NCI-H1694 (cell line): ENCODE results near the gene KCNIP4.

Source experiments
- DNase-seq: peaks from one replicate; lab custom pipeline; 2025; lab: John Stamatoyannopoulos, UW

The KCNIP4 gene

DNA sequence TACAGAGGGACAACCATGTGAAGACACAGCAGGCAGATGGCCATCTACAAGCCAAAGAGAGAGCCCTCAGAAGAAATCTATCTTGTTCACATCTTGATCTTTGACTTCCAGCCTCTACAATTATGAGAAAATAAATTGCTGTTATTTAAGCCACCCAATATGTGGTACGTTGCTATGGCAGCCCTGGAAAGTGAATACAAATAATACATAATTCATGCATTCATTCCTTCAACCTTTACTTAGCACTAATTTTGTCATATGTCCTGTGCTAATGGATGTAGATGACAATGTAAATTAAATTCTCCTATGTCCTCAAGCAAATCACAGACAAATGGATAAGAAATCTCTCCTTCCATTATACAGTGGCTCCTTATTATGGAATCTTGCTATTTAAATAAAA is 886.7 kb downstream of the KCNIP4 start:
- no peak for DNase-seq

DNA sequence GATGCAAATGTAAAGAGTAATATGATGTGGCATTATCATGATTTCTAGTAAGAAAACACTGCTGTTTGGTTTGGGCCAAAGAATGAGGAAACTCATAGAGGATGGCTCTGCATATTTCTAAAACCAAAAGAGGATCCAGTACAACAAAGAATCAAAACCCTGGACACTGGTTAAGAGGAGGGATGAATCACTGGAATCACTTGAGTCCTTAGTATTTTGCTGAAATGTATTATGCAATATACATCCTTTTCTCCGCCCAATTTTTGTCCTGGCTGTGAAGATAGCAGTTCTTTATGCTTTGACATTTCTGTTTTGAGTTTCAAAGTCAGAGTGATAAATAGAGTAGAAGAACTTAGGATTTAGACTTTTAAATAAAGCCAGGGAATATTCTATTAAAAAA is 902.4 kb downstream of the KCNIP4 start:
- no peak for DNase-seq

DNA sequence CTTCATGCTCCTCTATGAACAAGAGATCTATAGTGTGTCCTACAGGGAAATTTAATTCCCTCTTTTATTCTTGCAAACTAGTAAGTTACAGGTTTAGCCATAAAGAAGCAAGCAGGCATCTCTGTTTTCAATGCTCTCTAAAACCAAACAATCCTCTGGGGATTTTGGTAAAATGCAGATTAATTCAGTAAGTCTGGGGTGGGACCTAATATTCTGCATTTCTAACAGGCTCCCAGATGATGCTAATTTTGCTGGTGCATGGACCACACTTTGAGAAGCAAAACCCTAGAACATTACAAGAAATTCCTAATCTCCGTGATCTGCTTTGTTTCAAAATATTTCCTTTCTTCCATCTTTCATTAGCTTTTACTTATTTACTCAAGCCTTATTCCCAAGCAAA is 903.5 kb downstream of the KCNIP4 start:
- no peak for DNase-seq

DNA sequence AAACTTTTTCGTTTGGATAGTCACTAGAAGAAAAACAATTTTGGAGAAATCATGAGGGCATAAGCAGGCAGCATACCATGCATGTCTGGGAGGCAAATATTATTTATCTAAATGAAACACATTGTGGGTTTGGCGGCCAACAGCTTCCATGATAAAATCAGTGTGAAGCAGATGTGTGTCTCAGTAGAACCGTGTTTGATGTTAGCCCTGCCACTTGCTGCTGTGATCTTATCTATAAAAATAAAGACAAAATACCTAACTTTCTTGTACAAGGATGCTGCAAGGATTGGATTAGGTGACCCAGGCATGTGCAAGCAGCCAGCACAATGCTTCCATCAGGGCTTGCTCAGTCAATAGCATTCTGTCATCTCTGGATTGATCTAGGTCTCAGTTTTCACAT is 906.9 kb downstream of the KCNIP4 start:
- DNase-seq = no peak

DNA sequence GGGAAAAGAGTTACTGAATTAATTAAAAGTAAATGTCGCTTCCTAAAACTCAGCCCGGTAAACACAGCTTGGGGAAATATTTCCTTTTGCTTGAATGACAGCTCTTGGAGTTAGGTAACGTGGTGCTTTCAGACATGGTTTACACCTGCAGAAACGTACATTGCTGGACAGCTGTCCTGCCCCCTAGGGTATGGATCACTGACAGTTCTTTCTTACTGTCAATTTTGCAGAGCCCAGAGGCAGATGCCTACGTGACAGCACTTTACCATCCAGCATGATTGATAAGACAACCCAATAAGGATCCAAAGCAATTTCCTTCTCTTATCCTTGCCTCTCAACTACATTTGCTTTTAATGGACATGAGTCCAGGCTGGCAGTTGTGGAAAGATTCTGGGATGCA is 913.8 kb downstream of the KCNIP4 start:
- DNase-seq = no peak

DNA sequence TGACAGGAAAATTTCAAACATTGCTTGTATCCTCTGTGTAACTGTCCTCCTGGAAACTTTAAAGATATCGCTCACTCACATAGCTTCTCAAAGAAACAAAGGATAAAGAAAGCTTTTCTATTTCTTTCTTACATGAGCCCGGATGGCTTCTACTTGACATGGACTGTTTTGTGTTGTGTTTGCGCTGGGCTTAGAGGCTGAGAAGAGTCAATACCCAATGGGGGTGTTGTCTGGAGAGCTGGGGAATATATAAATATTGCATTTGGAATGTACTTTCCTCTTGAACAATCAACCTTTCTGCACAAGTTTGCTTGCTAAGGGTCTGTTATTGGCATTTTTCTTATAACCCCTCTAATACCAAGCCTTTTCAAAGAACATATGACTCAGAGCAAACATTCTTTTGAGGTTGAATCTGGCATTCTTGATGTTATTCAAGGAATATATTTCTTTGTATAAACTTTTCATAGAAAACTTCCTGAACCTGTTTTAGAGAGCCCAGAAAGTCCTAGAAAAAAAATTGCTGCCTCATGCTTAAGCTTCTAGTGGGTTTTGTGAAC is 916.4 kb downstream of the KCNIP4 start:
- no peak for DNase-seq

DNA sequence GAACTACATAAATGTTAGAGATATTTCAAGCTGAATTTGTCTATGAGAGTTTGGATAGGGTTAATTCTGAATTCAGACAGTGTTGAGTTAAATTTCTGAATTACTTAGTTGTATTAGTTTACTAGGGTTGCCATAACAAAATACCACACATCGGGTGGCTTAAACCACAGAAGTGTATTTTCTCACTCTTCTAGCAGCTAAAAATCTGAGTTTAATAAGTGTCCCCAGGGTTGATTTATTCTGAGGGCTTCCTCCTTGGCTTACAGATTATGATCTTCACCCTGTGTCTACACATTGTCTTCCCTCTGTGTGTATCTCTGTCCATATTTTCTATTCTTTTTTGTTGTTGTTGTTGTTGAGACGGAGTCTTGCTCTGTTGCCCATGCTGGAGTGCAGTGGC is 929.8 kb downstream of the KCNIP4 start:
- DNase-seq = no peak

DNA sequence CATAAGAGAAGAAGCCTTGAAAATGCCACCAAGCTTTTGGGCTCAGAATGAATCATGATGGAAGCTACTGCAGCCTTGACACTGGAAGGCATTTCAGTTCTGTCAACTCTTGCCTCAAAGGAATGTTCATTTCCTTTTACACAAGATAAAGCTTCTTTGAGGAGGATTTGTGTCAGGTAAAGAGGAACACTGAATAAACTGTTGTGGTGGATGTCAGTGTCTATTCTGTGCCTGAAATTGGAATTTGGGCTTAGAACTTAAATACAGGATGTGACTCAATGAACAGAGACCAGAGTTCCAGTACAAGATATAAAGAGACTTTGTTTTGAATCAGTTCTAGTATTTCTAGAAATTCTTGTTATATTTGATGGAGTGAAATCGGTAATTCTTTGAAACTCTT is 935.1 kb downstream of the KCNIP4 start:
- no peak for DNase-seq

DNA sequence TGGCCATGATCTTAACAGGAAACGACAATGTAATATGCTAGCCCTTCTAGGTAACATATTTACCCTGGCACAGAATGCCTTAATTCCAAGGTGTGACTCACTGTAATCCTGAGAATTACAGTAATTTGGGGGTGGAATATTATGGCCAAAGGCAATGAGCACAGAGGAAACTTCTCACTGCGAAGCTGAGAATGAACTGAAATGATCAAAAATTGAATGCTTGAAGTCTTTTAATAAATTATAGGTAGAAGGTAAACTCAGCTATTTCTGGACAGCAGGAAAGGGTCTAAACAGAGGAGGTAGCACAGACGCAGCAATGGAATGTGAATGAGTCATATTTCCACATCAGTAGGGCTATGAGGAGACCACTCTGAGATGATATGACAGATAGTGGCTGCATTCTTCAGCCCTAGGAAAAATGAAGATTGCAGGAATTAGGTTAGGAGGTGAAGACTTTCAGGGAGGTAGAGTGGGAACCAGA is 935.7 kb downstream of the KCNIP4 start:
- no peak for DNase-seq

DNA sequence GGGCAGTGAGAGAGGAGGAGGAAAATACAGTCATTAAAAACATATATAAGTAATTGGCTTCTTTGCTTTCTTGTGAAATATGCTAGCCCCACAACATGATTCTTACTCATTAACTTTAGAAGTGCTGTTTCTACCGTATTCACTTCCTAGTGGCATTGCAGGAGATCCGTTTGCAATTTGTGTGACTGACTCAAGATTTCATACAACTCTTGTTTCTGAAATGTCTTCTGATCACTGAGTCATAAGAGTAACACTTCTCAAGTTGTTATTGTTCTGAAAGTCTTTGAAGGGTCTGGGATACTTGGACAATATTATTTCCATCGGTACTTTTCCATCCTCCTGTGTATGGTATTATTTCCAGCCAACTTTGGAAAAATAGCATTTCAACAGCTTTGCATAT is 937.5 kb downstream of the KCNIP4 start:
- DNase-seq = no peak

DNA sequence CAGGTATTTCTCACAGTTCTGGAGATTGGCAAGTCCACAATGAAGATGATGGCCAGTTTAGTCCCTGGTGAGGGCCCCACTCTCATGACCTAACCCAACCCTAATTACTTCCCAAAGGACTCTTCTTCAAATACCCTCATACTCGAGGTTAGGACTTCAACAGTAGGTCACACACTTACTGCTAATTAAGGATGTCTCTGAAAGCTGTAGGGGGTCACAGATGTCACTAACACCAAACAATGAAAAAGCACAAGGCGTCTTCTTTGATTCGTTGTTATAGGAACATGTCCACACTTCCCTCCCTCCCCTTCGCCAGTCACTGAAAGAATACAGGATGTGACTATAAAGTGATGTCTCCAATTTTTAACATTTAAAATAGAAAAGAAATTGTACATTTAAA is 938.6 kb downstream of the KCNIP4 start:
- DNase-seq = no peak

DNA sequence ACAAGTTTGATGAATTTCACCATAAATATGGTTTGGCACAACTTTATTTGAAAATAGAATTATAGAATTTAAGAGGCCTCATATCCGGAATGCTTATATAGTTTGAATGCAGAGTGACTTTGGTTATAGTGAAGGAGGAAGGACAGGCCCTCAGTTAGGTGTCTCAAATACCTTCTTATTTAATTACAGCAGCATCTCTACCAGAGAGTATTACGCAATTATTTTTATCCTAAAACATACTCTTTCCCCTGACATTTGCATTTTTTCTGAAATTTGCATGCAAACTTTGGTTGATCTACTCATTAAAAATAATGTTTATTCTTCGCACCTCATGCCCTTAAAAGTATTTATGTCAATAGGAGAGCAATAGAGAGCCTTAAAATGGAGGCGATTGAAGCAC is 942.9 kb downstream of the KCNIP4 start:
- no peak for DNase-seq

DNA sequence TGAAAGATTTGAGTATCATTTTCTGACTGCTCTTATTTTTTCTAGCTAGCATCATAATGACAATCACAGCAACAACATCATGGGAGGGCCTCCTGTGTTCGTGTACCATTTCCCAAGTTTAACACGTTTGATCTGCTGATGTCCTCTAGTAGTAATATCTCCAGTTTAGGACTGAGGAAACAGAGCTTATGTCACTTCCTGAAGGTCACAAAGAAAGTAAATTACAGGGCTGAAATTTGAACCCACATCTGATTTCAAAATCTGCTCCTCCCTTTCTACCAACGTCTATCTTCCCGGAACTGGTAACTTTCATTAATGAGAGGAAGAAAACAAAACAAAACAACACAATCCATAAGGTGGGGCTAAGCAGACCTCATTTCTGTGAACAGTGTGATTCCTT is 945.6 kb downstream of the KCNIP4 start:
- no peak for DNase-seq

DNA sequence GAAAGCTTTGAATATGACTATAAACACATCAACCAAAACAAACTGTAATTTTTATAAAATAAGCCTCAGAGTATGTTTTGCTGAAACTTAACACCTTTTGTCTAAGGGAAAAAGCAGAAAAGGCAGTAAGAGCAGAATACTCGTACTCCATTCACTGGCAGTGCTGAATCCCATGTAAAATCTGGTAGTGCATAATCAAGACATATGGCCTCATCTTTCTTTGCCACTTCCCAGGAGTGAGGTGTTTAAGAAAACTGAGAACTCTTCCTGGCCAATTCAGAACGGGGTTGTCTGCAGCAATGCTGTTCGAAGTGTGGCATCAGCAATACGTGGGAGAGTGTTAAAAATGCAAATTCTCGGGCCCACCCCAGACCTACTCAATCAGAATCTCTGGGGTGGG is 946.3 kb downstream of the KCNIP4 start:
- DNase-seq = no peak

DNA sequence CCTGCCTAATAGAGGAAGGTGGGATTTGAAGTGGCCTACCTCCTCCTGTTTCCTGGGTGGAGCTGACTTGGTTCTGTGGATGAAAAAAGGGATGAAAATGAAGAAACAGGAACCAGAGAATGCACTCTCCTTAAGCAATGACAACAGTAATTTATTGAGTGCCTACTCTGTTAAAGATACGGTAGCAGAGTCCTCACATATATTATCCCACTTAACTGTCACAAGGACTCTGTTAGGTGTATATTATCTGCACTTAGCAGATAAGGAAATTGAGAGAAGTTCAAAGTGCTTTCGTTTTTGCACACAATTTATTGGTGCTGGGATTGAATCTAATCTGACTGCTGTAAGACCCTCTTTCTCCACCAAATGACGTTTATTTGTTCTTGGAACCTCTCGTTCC is 947.1 kb downstream of the KCNIP4 start:
- no peak for DNase-seq

DNA sequence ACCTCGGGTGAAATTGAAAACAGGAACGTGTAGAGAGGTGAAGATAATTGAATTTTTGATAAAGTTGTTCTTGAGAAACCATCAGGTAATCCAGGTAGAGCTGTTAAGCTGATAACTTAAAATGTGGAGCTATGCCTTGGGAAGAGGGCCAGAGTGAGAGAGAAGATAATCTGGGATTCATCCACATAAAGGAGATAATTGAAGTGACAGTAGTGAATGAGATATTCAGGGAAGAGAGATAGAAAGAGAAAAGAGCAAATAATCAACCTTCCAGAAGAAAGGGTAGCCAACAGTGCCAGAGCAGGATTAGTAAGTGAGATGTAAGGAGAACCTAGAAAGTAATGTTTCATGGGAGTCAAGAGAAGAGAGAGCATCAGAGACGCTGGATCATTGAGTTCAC is 950.7 kb downstream of the KCNIP4 start:
- no peak for DNase-seq

DNA sequence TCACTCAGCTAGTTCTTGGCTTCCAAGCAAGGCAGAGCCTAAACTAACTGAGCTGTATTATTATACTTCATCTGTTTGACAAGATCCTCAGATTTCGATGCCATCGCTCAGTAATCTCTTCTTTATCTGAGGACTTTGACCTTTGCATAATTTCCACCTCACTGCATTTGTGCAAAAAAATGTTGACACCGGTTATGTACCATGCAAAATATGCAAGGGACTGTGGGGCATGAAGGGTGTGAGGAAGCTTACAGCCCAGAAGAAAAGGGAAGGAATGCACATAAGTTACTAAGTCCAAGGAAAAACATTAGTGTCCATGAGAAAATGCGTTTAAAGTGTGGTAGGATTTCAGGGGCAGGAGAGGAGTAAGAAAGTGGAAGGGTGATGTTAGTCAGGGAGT is 953.0 kb downstream of the KCNIP4 start:
- no peak for DNase-seq

DNA sequence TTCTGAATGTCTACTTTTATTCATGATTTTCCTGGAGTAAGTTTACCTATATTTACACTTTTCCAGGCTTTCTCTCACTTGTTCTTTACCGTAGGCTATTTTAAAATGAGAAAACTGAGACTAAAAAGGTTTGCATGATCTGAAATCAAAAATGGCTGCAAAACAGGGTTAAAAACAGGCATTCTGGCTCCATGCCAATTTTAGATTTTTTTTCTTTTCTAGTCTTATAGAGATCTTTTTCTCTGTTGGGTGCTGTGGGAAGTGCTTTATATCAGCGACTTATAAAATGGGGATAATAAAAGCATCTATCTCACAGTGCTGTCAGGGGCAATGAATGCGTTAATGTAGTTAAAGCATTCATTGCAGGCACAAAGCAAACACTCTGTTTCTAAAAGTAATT is 953.6 kb downstream of the KCNIP4 start:
- no peak for DNase-seq

DNA sequence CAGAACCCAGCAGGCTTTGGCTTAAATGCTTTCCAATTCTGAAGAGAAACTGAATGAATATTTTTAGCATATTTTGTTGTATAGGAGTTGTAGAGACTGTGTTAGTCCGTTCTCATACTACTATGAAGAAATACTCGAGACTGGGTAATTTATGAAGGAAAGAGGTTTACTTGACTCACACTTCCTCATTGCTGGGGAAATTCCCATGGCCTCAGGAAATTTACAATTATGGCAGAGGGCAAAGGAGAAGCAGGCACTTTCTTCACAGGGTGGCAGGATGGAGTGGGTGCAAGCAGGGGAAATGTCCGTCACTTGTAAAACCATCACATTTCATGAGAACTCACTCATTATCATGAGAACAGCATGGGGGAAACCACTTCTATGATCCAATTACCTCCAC is 956.6 kb downstream of the KCNIP4 start:
- DNase-seq = no peak

DNA sequence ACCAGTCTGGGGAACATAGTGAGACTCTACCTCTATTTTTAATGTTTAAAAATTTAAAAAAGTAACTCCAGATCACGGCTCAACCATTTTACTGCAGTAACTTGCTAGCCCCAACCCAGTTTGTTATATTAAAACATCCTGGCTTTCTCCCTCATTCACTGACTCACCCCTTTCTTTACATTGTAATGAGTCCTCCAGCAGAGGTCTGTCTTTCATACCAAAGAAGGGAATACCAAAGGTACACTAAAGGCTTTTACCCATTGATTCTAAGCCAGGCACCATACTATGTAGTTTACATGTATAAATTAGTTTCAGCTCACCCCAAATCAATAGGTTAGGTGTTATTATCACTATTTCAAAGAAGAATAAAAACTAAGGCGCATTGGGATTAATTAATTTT is 961.4 kb downstream of the KCNIP4 start:
- no peak for DNase-seq

DNA sequence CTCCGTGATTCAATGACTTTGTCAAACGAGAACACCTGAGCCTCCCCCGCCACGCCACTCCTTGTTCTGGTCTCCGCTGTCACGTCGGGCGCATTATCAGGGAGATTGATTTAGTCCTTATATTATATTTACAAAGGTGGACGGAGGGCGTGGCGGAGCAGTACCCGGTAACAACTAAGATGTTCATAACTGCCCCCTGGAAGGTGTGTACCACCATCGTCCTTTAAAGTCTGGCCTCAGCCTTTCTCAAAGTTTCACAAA is 964.1 kb downstream of the KCNIP4 start:
- no peak for DNase-seq

DNA sequence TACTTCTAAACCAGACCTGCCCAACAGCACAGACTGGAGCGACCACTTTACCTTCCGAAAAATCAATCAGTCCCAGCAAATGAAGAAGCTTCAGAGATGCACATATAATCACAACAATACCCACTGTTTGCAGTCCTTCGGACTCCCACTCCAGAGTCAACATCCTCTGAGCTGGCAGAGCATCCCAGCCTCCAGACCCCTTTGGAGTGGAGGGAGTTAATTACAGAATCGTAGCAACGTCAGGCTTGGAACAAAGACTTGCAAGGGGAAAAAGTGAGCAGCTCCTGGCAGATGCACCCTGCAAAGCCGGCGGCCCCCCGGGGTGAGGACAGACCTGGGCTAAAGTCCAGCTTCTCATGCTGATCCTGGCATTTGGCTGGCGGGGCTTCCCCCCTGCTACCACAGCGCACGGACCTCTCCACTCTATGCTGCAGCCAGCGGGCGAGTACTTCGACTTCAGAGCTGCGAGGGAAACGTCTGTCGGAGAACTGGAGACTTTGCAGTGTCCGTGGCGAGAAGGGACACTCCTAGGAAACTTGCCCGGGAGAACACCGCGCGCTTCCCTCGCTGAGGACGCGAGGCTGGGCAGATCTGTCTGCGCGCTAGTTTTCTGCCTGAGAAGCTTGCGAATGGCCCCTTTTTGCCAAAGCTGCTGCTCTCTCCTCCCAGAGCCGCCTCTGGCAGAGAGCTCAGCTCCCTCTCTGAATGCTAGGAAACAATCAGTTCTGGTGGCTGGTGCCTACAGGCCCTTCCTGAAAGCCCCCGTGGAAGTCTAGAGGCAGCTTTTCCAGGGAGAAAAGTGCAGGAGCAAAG is 964.6 kb downstream of the KCNIP4 start:
- DNase-seq = no peak

DNA sequence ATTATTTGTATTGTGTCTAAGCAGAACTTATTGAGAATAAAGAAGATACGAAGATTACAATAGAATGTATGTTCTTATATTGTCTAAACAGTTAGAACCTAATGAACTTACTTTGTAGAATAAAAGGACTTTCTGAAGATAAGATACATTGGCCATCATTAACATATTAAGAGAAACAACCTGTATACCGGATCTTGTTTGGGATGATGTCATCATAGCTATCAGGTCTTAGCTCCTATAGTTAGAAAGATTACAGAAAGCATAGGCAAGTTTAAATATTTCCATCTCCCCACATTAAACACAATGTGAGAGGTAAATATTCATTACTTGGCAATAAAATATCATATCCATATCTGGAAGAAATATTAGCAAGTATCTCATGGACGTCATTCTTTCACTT is 966.0 kb downstream of the KCNIP4 start:
- no peak for DNase-seq

DNA sequence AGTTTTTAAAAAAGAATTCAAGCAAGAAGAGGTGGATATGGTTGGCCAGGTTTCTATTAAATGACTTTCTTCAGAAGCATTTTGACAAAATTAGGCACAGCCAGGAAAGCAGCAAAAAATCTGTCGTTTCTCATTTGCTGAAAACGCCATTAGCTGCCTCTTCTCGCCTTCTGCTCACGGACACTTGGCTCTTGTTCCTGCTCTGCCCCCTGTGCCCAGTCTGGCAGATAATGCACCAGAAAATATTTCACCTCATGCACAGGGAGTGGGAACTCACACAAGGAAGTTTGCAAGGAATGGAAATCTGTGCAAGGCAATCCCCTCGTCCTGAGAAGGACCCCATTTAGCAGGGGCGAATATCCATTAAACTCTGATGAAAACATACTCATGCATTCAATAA is 988.3 kb downstream of the KCNIP4 start:
- no peak for DNase-seq
